Activated naive CD4-positive, alpha-beta T cell treated with Interleukin-2 at 50 U/mL for 16 hours (primary cell): ENCODE data around the gene ZBTB2.
A peak's percentile ranks its signal among the peaks of the same experiment; 100 is the strongest.
"Not testable (repeated sequence)": the region's sequence is repeated elsewhere in the genome, so short reads cannot be mapped to it uniquely, and the experiment has no call there.

Experiments
- DNase-seq: peaks from one replicate; pipeline ENCODE4 v3.0.0-alpha.2; 2020

The ZBTB2 gene

DNA sequence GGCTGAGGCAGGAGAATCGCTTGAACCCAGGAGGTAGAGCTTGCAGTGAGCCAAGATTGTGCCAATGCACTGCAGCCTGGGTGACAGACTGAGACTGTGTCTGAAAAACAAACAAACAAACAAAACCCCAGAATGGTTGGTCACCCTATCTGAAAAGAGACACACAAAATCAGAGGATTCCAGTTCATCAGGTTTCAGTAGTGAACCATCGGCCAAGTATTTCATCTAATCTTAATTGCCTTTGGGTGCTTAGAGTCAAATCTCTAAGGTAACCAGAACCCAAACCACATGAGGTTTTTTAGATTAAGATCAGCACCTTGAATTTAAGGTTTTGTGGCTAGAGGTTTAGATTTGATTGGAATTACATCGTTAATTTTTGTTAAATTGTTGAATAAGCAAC, 8.3 kb upstream of the ZBTB2 start:
- DNase-seq = no peak

DNA sequence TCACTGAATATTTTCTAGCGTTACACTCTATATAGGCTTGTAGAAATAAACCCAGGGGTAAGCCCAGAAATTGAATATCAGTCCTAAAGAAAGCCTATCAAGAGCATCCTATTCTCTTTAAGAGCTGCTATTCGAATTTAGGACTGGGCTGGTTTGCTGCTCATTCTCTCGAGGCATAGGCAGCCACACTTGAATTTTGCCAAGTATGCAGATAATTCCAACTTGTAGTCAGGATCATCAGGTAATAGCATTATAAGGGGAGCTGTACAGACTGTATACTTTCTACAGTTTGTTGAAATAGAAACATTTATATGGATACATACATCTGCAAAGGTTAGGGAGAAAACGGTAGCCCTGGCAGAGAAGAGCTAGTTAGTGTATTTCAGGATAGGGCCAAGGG, 2.1 kb upstream of the ZBTB2 start:
- DNase-seq = no peak

DNA sequence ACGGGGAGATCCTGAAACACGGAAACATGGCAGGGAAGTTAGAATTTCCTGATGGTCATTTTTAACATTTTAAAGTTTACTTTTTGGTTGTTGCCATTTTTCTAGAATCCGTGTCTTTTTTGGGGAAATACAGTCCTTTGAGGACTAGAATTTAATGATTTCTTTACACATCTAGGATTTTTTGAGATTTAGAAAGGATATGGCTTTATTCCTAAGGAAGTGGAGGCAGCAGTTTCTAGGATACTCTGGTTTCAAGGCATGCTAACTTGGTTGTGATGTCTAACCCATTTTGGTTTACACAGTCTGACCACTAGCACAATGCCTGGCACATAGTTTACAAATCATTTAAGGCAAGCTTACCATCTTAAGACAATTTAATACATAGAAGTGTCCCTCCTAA, 1.1 kb upstream of the ZBTB2 start:
- DNase-seq = no peak

DNA sequence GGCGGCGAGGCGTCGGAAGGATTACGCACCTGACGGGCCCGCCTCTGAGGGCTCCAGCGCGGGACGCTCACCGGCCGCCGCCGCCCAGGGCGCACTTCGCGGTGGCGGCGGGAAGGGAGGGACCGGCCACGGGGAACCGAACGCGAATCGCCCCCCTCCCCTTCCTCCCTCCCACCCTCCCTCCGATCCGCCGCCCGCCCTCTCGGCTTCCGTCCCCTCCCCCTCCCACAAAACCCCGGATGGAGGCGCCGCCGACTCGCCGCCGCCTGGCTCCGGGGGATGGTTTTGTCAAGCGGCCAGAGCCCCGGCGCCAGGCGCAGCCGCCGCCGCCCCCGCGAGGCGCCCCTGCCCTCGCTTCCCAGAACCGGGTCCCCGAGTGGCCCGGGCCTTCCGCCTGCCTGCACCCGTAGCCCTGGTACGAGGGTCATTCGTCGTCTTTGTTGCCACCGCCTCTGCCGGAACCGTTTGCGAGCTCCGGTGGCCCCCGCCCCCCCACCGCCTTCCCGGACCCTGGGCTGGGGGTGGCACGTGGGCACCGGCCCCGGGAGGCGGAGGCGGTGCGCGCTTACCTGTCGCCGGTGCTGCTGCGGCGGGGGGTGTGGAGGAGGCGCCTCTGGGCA, 398 bp downstream of the ZBTB2 start:
- DNase-seq = peak; percentile 84

DNA sequence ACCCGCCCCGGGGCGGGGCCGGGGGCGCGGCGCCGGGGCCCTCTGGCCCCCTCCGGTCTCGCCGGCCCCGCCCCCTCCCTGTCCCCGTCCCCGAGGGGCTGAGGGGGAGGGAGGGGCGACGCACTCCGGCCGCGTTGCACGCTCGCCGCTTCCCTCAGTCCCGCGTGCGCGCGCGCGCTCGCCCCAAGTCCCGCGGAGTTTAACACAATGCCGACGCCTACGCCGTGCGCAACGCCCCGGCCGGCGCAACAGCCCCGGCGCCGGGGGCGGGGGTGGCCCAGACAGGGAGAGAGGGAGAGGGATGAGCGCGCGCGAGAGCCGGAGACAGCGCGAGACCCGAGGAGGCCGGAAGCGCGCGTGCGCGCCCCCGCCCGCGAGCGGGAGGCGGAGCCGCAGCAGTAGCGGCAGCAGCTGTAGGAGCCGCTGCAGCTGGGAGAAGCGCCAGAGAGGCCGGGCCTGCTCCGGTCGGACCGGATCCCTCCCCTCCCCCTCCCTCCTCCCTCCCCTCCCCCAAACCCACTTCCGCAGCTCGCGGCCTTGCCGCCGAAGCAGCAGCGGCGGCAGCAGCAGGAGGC, 996 bp downstream of the ZBTB2 start:
- DNase-seq = peak; percentile 98

DNA sequence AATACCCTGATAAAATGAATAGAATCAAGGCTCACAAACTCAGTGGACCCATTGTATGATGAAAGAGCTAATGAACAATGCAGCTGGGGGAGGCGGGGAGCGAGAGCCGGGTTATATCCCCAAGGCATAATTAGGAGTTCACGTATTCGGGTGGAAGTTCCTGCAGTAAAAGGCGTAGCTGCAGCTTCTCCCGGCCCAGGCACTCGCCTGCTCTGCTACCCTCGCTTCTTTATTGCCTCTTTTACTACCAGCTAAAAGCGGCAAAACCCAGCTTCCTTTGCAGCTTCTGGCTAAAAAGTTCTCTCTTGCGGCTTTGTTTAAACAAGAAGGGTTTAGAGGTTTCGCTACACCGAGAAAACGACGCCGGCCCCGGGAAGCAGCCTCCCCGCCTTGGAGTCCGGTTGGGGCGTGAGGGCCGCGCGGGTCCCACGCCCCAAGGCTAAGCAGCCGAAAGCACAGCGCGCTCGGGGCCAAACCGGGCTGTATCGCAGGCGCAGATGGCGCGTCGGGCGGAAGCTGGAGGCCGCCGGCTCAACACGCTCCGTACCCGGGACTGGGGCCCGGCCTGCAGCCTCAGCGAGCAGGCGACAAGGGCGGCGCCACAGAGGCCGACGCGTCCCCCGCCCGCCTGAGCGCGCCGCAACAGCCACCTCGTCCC, 1.6 kb downstream of the ZBTB2 start:
- peak; percentile 49 for DNase-seq

DNA sequence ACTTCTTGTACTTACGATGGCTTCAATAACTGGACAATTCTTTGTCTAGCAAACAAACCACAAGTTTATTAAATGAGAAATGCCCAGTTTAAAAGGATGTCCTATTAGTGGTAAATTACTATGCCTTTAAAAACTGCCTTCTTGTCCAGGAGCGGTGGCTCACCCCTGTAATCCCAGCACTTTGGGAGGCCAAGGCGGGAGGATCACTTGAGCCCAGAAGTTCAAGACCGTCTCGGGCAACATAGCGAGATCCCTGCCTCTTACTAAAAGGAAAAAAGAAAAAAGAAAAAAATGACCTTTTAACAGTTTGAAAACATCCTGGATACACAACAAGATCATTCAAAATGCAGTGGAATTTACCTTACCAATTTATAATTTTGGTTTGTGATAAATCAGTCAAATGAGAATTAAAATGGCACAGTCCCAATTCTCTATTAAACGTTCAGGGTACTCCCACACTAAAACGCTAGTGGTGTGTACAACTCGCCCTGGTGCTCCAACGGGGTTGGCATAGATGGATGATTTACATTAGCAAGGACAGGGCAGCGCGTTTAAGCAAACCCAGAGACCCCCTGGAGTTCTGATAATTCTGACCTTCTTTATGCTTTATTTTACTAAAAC, 2.3 kb downstream of the ZBTB2 start:
- DNase-seq = no peak

DNA sequence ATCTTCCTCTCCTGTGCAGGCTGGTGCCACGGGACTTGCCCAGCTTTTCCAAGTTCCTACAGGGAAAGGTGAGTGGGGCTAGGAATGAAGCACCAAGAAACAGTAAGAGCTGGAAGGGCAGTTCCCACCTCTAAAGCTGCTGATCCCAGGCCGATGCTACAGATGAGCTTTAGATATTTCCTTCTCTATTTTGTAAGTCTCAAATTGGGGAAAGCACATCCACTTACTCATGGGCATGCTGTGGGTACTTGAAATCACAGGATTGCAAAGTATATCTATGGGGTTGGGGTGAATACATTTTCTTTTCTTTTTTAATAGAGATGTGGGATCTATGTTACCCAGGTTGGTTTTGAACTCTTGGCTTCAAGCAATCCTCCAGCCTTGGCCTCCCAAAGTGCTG, 3.1 kb downstream of the ZBTB2 start:
- DNase-seq = no peak

DNA sequence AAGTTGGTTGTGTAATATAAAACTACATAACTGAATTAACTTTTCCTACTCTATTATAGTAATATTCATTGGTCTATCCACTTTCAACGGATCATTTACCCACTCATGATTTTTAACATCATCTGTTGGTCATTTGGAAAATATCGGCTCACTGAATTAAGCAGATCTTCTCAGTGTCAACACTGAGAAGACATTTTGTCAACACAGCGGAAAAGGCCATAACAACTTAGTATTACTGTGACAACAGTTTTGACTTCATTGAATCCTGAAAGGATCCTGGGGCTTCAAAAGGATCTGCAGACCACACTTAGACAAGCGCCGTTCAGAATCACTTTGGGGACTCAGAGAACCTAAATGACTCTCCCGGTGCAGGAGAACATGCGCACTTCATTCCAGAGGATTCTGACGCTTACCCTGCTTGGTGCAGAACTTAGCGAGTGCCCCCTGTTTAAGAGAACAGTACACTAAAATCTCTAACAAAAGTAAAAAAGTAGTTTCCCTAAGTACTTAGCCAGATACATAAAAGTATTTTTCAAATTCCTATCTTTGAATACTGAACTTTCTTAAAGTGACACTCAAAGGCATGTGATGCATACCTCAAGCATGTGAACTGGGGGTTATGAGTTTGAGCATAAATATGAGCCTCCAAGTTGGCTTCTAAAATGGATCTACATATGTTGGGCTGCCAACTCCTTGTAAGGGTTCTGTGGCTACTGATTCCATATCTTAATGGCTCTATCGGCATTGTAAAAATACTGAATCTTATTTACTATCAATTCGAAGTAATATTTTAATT, 4.0 kb downstream of the ZBTB2 start:
- no peak for DNase-seq

DNA sequence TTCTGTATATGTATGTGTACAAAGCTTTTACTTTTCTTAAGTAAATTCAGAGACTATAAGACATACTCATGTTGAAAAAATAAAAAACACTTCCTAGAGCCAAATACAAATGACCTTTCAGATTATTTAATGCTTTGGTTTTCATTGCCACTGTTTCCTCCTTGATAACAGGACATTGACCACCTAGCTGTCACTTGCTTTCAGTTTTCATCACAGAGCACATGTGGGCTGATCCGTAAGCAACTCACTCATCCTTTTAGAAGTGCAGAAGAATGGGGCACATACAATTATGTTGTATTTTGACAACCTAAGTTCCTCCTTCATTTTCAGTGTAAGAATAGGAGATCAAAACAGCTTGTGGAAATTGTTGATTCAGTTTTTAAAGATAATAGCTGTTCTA, 6.2 kb downstream of the ZBTB2 start:
- DNase-seq = no peak

DNA sequence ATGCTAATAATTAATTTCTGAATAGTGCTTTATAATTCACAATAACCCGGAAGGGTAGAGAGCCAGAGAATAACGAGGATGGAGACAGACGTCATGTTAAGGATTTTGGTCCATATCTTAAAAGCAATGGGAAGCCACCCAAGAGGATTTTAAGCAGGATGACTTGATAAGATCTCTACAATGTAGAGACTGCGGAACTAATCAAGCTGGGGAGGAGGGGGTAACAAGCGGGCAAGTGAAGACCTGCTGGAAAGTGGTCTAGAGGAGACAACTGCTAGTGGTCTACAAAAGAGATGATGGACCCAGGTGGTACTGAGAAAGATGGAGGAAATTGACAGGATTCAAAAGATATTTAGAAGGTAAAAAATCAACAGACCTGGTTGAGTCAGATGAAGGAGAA, 7.2 kb downstream of the ZBTB2 start:
- DNase-seq = no peak

DNA sequence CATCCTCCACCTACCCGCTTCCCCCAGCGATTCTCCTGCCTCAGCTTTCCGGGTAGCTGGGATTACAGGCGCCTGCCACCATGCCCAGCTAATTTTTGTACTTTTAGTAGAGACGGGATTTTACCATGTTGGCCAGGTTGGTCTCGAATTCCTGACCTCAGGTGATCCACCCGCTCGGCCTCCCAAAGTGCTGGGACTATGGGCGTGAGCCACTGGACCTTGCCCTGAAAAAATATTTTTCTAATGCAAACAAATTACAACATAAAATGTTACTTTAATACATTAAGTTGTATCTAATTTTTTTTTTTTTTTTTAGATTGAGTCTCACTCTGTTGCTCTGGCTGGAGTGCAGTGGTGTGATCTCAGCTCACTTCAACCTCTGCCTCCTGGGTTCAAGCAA, 8.7 kb downstream of the ZBTB2 start:
- not testable (repeated sequence) for DNase-seq

DNA sequence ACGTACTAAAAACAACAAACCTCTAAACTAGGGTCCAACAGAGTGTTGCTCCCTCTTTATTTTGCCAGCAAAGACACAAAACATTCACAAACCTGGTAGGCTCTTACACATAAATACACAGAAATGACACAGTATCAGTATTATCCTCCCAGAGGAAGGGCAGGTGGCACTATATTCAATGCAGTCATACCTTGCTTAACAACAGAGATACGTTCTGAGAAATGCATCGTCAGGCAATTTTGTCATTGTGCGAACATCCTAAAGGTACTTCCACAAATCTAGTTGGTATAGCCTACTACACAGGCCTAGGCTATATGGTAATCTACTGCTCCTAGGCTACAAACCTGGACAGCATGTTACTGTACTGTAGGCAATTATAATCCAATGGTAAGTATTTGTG, 9.6 kb downstream of the ZBTB2 start:
- DNase-seq = no peak

DNA sequence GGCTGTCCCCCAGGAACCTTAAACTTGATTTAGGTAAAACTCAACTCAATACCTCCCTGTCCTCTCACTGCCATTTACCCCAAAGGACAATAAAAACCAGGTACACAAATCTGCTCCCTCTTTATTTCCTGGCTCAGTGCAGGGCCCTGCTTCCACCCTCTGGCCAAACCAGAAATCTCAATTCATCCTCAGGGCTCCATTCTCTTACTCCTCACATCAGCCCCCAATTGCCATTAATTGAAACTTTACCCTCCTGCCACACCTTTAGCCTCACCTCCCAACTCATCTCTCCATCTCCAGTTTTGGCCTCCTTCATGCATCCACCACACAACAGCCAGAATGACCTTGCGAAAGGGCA, 10.5 kb downstream of the ZBTB2 start:
- DNase-seq = no peak

DNA sequence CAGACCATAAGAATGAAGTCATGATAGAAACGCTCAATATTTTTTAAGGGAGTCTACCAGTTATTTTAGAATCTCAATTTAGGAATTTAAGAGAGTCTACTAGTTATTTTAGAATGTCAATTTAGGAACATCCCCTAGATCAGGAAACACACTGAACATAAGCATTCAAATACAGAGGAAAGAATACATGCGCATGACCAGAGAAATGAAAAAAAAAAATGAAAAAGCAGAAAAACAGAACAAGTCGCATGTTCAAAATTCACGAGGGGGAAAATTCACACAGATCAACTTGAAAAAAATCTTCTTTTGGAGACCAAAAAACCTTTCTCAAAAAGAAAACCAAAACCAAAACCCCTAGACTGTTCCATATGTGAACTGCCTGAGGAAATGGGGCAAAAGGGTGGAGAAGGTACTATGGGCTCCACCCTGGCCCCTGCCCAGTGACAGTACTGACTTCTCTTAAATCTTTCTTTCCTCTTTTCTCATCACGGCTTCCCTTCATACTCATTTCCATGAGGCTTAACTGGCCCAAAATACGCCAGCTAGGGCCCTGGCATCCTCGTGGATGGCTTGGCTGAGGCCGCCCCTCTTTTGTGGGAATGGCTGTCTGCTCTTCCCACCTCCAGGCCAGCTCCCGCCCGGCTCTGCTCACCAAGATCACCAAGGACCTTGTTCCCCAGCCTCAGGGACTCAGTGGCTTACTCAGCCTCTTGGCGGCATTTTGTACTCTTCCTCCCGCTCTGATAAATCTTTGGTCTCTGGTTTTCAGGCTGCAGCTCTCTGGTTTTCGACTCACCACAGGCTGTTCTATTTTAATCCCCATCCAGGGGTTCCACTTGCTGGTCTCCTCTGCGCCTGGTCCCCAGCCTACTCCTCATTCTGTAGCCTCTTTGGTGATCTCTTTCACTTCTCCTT, 11.2 kb downstream of the ZBTB2 start:
- peak; percentile 14 for DNase-seq

DNA sequence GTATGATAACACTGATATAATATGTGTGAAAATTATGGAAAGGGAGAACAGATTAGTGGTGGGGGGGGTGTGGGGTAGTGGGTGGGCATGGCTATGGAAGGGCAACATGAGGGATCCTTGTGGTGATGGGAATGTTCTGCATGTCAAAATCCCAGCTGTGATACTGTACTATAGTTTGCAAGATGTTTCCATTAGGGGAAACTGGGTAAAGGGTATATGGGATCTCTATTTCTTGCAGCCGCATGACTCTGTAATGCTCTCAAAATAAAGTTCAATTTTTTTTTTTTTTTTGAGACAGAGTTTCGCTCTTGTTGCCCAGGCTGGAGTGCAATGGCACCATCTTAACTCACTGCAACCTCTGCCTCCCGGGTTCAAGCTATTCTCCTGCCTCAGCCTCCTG, 14.3 kb downstream of the ZBTB2 start:
- DNase-seq = no peak

DNA sequence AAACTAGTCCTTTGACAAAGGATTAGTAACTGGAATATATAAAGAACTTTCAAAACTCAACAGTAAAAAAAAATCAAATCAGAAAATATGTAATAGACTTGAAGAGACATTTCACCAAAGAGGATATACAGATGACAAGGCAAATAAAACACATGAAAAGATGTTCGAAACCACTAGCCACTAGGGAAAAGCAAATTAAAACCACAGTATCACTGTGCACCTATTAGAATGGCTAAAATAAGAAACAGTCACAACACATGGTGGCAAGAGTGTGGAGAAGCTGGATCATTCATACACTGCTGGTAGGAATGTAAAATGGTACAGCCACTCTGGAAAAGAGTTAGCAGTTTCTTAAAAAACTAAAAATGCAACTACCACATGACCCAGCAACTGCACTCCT, 14.9 kb downstream of the ZBTB2 start:
- DNase-seq = no peak

DNA sequence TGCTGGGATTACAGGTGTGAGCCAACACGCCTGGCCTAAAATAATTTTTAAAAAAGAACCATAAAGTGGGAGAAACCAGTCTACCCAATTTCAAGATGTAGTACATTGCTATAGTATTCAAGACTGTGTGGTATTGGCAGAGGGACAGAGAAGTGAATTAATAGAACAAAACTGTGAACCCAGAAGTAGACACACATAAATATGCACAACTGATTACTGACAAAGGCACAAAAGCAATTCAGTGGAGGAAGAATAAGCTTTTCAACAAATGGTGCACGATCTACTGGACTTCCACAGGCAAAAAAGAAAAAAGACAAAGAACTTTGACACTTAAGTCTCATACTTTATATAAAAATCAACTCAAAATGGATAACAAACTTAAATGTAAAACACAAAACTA, 15.5 kb downstream of the ZBTB2 start:
- DNase-seq = no peak

DNA sequence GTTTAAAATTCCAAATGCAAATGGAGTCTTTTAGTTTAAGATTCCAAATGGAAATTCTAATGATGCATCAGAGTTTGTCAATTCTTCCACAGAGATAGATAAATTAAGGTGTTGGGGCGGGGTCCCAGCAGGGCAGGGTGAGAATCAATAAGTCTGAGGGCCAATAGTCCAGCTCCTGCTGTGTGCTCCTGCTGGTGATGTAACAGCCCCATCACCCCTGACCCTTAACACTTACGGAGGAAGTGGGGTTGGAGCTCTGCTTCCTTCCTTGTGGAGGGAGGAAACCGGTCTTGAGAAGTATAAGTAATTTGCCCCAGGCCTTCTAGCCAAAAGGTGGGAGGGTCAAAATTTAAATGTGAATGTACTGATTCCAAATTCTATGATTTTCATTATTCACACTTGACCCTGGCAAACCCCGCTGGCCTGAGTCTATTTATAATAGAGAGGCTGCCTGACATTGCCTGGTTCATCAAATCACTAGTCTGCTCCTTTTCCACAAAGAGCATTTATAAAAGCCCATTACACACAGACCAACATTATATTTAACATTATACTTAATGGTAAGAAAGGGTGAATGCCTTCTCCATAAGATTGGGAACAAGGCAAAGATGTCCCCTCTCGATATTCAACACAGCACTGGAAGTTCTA, 17.2 kb downstream of the ZBTB2 start:
- DNase-seq = no peak

DNA sequence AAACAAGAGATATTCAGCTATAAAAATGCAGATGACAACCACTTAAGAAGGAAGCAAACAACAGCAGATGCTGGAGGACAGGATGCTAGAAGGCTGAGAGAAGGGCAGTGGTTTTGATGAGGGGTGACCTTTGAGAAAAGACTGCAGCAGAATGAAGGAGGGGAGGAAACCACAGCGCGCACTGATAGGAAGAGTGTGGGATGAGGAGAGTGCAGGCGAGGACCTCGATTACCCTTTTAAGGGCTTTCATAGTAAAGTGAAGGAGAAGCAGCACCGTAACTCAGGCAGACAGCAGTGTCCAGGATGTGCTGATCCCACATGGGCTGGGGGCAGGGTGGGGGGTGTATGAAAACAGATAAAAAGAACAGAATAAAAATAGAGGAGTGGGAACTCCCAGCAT, 19.2 kb downstream of the ZBTB2 start:
- DNase-seq = no peak

DNA sequence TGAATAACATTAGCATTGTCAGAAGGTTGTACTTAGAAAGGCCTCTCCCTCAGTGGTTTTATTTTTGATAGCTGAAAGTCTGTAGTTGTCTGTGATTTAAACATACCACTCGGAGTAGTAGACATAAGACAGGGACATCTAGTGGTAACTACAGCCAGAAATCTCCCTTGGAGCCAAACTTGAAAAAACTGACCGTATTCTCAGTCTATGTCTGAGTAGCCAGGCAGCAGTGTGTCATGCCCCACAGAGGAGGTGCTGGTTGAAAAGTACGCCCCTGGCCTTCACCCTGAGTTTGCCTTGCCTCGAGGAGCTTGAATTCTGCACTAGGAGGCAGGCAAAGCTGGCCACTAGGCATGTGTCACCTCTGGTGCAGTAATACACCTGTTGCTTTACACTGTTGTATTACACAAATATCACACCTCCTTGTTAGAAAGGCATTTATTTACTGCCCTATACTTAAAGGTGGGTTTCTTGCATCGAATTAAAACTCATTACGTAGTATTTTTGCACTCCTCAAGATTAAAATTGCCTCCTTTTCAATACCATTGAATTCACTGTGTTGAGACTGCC, 20.8 kb downstream of the ZBTB2 start:
- no peak for DNase-seq

DNA sequence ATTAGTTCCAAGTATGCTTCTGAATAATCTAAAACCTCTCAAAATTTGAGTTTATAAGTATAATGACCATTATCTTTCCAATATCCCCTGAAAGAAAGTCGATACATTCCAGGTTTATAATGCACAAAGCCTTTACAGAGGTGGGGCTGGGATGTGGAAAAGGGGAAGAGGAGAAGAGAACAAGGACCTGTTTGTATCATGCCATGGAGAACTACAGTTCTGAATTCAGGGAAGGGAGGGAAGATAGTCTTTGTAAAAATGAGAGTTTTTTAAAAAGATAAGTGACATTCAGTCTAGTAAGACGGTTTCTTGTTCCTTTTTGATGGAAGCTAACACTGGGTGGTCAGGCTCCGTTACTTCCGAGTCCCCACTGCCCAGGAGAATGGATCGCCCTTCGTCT, 26.1 kb downstream of the ZBTB2 start:
- no peak for DNase-seq
